GM19025 (cell line): ENCODE measurements around the gene EDN2.

Source experiments
- ATAC-seq: cut with Tn5 transposase; IDR thresholded peaks from one replicate; pipeline ENCODE4 v1.9.1; 2021; ENCODE audit warnings: mild to moderate bottlenecking, low read depth, moderate library complexity; ENCODE audit not compliant: unreplicated experiment

EDN2 gene

GRCh38 chr1:41444246-41444645 is 40.2 kb downstream of the EDN2 start:
- ATAC-seq: no peak

GRCh38 chr1:41442697-41443251 is 41.7 kb downstream of the EDN2 start:
- no peak for ATAC-seq

GRCh38 chr1:41440321-41441085 is 44.0 kb downstream of the EDN2 start:
- no peak for ATAC-seq

- no peak for ATAC-seq
Observed at GRCh38 chr1:41439234-41439633, 45.2 kb downstream of the EDN2 start.

- no peak for ATAC-seq
Observed at GRCh38 chr1:41438711-41439110, 45.8 kb downstream of the EDN2 start.

GRCh38 chr1:41437011-41437355 is 47.5 kb downstream of the EDN2 start:
- ATAC-seq: no peak

- no peak for ATAC-seq
Observed at GRCh38 chr1:41436281-41437010, 48.0 kb downstream of the EDN2 start.

GRCh38 chr1:41435570-41436178 is 48.8 kb downstream of the EDN2 start:
- no peak for ATAC-seq

- no peak for ATAC-seq
Observed at GRCh38 chr1:41434748-41435449, 49.6 kb downstream of the EDN2 start.

GRCh38 chr1:41434306-41434705 is 50.2 kb downstream of the EDN2 start:
- ATAC-seq: no peak

GRCh38 chr1:41433501-41433900 is 51.0 kb downstream of the EDN2 start:
- no peak for ATAC-seq

GRCh38 chr1:41432481-41433280 is 51.8 kb downstream of the EDN2 start:
- no peak for ATAC-seq

GRCh38 chr1:41431490-41432350 is 52.8 kb downstream of the EDN2 start:
- no peak for ATAC-seq

- no peak for ATAC-seq
Observed at GRCh38 chr1:41430582-41430981, 53.9 kb downstream of the EDN2 start.

GRCh38 chr1:41430069-41430468 is 54.4 kb downstream of the EDN2 start:
- ATAC-seq: no peak

- ATAC-seq: no peak
Observed at GRCh38 chr1:41429641-41430035, 54.8 kb downstream of the EDN2 start.
